ENCODE results near the gene SAP25.
A peak's percentile ranks its signal among the peaks of the same experiment; 100 is the strongest.
"Not testable (repeated sequence)": the region's sequence is repeated elsewhere in the genome, so short reads cannot be mapped to it uniquely, and the experiment has no call there.

SAP25 gene

DNA sequence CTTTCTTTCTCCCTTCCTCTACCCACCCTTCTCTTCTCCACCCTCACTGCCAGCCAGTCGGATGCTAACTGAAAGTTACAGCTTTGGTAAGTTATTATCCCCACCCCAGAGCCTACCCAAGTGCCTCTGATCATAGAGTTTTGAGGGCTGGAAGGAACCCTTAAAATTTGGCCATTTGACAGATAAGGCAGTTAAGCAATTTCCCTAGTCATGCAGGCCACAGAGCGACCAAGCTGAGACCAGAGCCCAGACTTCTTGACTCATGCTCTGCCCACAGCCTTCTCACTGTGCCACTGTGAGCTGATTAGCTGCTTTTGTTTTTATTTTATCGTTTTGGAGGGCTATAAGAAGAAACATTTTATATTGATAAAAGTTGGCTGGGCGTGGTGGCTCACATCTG is 17.2 kb downstream of the SAP25 start:
- DNase-seq = no peak

DNA sequence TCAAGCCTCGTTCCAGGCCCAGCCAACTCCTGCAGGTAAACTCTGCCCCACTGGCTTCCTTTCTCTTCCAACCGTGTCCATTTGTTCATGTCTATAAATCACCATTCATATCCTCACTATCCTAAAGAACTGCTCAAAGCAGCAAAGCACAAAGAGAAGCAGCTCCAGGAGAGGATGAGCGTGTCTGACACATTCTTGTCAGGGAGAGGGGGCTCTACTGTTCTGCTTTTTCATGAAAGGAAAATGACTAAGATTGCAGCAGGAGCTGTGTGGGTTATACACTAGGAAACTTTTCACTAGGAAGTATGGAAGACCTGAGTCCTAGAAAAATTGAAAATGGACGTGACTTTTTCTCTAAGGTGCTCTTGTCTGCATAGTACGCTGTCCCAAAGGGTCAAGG is 18.0 kb downstream of the SAP25 start:
- no peak for DNase-seq

- no peak for DNase-seq
Measured at GRCh38 chr7:100553032-100553431, 20.7 kb downstream of the SAP25 start.

GRCh38 chr7:100552532-100552931 is 21.2 kb downstream of the SAP25 start:
- no peak for DNase-seq

GRCh38 chr7:100548446-100548845 is 25.3 kb downstream of the SAP25 start:
- not testable (repeated sequence) for DNase-seq

GRCh38 chr7:100547872-100548271 is 25.8 kb downstream of the SAP25 start:
- no peak for DNase-seq

GRCh38 chr7:100546926-100547800 is 26.5 kb downstream of the SAP25 start:
- DNase-seq = peak; percentile 42

- DNase-seq = no peak
Measured at GRCh38 chr7:100546129-100546925, 27.4 kb downstream of the SAP25 start.

DNA sequence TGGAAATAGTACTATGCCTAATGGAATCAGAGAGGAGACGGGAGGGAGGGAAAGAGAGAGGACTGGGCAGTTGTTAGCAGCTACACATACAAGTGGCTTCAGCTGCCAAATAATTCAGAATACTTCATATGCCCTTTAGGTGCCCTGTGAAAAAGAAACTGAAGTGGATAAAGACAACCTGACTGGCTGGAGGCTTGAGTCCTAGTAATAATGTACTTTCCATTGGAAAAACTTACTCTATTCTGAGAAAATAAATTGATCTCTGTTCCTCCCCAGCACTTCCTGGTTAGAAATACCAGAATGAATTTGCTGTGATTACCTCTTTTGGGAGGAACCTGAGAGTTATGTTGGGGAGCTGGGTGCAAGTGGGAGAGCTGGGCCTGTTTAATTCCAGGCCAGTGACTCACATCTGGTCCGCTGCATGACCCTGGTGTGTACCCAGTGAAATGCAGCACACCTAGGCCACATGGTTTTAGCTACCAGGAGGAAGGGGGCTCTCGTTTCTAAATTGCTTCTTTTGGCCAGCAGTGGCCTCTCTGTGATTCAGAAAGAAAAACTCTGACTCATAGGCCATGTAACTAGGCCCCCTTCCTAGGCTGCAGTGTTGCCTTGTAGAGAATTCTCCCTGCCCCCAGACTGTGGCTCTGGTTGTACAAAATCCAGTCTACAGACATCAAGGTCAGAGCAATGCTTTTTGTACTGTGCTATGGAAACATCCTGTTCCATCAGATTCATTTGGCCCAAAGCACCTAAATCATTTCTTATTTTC is 28.2 kb downstream of the SAP25 start:
- peak; percentile 79 for DNase-seq

GRCh38 chr7:100544967-100545359 is 28.7 kb downstream of the SAP25 start:
- DNase-seq = no peak

- DNase-seq = no peak
Measured at GRCh38 chr7:100544386-100544785, 29.3 kb downstream of the SAP25 start.

DNA sequence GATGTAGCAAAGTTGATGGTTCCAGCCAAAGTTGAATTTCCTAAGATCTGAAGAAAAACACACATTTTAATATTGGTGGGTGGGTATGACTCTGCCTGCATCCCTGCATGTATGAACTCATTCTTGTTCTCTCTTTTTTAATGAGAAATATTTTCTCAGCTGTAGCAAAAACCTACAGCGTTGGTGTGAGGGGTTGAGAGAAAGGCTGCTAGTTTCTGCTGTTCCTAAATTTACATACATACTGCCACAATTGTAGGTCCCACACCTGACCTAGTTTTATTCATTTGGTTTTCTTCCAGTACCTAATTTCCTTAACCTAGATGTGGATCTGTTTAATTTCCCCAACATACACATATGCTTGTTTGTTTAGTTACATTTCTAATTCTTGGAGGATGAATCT is 30.1 kb downstream of the SAP25 start:
- DNase-seq = no peak

DNA sequence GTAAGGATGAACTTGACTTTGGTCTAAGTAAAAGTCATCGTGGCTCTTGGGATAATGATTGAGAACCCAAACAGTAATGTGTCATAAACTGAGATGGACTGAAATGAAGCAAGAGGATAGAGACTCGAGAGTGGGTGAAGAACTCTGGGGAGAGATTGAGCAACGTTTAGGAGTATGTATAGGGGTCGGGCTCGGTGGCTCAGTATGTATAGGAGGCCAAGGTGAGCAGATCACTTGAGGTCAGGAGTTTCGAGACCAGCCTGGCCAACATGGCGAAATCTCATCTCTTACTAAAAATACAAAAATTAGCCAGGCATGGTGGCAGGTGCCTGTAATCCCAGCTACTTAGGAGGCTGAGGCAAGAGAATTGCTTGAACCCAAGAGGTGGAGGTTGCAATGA is 32.4 kb downstream of the SAP25 start:
- DNase-seq = peak; percentile 45

DNA sequence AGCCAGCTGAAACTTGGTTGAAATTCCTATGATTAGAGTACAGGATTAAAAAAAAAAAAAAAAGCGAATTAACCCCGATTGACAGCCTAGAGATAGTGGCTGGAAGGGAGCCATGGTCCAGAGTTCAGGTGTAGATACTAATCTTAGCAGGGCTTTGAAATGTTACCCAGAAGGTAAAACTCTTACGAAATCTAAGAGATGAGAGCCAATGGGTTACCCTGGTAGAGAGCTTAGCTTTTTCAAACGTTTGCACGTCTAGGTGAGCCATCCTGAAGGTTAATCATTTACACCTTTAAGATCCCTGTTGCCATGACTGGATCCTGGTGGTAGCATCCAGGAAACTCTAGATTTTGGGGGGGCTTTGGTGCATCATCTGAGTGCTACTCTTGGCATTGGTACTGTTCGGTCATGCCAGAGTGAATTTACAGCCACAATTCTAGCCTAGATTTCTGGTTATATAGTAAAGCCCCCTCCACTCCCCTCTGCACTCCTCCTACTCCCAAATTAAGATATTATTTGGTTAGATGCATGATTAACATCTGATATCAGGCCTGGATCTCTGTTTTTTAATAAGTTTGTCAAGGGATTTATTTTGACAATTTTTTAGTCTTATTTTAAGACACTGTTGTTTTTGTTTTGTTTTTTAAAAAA is 33.5 kb downstream of the SAP25 start:
- no peak for DNase-seq

DNA sequence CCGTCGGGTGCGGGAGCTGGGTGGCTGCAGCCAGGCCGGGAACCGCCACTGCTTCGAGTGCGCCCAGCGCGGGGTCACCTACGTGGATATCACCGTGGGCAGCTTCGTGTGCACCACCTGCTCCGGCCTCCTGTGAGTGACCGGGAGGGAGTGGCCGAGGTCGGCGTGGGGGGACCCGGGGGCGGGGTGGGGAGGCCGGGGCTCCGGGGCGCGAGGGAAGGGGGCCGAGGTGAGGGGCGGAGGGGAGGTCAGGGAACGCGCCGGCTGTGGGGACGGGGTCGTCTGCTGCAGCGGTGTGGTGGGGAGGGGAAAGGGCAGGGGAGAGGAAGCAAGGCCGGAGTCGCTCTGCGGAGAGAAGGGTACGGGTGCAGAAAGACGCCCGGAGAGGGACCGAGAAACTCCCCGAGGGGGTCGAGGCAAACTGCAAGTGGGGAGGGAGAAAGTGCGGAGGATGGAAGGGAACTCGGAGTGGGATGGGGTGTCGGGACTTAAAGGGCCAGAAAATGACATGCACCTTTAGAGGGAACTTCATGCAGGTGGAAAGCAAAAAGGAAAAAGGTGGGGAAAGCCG is 34.2 kb downstream of the SAP25 start:
- no peak for DNase-seq

- peak; percentile 100 for DNase-seq
Measured at GRCh38 chr7:100538654-100539435, 34.9 kb downstream of the SAP25 start, which contains the start of gene AGFG2. AGFG2 (plus strand) TSS chr7:100539203; CDS start chr7:100539347, 144 bp downstream.

DNA sequence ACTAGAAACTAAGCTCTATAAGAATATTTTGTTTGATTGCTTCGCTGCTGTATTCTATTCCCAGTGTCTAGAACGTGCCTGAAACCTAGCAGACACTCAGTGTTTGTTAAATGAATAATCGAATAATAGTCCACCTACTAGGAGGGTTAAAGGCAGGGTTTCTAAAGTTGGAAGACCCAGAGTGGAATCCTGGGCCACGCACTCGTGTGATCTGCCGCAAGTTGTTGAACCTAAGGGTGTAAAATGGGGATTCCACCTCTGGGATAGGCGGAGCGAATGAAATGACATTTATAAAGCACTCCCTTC is 35.4 kb downstream of the SAP25 start:
- no peak for DNase-seq

GRCh38 chr7:100536695-100537094 is 37.0 kb downstream of the SAP25 start:
- not testable (repeated sequence) for DNase-seq

DNA sequence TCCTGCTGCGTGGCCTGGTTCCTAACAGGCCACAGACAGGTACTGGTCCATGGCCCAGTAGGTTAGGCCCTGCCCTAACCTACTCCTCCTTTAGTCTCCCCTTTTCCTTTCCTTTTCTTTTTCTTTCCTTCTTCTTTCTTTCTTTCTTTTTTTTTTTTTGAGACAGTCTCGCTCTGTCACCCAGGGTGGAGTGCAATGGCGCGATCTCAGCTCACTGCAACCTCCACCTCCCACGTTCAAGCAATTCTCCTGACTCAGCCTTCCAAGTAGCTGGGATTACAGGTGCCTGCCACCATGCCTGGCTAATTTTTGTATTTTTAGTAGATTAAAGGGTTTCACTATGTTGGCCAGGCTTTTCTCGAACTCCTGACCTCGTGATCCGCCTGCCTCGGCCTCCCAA is 37.7 kb downstream of the SAP25 start:
- DNase-seq = not testable (repeated sequence)

DNA sequence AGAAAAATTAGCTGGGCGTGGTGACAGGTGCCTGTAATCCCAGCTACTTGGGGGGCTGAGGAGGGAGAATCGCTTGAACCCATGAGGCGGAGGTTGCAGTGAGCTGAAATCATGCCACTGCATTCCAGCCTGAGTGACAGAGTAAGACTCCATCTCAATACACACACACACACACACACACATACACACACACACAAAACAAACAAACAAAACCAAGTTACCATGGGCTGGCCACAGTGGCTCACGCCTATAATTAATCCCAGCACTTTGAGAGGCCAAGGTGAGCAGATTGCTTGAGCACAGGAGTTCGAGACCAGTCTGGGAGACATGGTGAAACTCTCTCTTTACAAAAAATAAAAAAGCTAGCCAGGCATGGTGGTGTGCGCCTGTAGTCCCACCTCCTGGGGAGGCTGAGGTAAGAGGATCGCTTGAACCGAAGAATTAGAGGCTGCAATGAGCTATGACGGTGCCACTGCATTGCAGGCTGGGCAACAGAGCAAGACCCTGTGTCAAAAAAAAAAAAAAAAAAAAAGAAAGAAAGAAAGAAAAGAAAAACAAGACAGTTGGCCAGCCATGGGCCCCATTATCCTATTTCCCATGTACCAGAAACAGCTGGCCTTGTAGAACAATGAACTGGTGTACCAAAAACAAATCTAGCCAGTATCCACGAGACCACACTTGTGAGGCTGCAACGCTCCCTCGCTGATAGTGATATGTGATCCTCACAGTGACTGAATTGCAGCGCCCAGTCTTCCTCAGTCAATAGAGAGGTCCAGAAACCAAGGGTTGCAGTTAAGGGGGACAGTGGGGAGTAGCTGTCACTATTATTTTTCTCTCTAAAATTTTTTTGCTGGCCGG is 41.3 kb downstream of the SAP25 start:
- no peak for DNase-seq
